Neural crest cell (in vitro differentiated cells): ENCODE results near the gene CHKA. TPM values are rescaled to one million over a fixed set of nuclear protein-coding genes. Genes with fewer than 3 reads are reported as not detected.

Source experiments
- DNase-seq: peaks from one replicate; pipeline ENCODE4 v3.0.0; 2021; ENCODE audit warnings: low read depth, mixed read lengths, low spot score
- H3K27ac Mint-ChIP-seq: one replicate; pipeline ENCODE4 v1.8.0; 2021; ENCODE audit warnings: mild to moderate bottlenecking, mixed read lengths; ENCODE audit not compliant: unreplicated experiment
- H3K27me3 Mint-ChIP-seq: 2 replicates; pipeline ENCODE4 v1.8.0; 2021; ENCODE audit warnings: low read depth, mild to moderate bottlenecking, mixed read lengths
- H3K36me3 Mint-ChIP-seq: 2 replicates; pipeline ENCODE4 v1.8.0; 2021; ENCODE audit warnings: low read depth, mild to moderate bottlenecking, mixed read lengths
- H3K4me1 Mint-ChIP-seq: 2 replicates; pipeline ENCODE4 v1.8.0; 2021; ENCODE audit warnings: mixed read lengths
- H3K4me3 Mint-ChIP-seq: one replicate; pipeline ENCODE4 v1.8.0; 2021; ENCODE audit warnings: mild to moderate bottlenecking, mixed read lengths
- H3K9me3 Mint-ChIP-seq: 2 replicates; pipeline ENCODE4 v1.8.0; 2021; ENCODE audit warnings: mixed read lengths
- total RNA-seq: library from RNA; stranded (reverse); gene quantifications from 2 replicates; pipeline ENCODE4 v1.2.1, GENCODE V29; 2021
- TF ChIP-seq, protein P1 (sequence below): fragments of 200-600 bp; sonication (generic); conservative IDR thresholded peaks from 2 replicates; pipeline ENCODE4 v1.5.0; 2021; ENCODE audit warnings: antibody characterized with exemption, mild to moderate bottlenecking

The CHKA gene
- total RNA-seq, 1 donor from 2014 or later: 44.2 TPM

DNA sequence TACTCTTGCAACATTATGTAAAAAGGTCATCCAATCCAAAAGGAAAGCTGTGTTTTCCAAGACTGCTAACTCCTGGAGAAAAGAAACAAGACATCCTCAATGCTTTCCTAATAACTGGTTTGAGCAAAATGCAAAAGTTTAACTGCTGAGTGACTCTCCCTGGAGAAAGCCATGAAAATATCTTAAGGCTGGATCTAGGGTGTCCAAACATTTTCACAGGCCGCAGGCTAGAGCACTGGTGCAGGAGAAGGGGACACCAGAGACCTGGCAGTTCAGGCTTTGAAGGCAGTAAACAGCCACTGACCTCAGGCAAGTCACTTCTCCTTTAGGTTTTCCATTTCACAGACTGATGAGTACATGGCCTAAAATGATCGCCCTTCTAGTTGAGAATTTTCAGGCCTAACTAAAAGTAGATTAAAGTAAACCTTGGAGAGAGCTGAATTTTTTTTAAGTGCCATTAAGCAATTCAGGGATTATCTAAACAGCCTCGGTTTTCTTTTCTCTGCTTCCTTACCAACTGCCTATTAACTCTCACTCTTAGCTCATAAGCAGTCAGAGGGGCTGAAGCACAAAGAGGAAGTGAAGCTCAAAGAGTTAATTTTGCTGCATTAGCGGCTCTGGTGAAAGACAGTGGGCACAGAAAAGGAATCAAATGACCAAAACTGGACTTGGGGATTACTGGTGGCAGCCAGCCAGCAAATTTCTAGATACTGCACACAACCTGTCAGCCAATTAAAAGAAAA is 2.3 kb downstream of the CHKA start:
- TF ChIP-seq, protein P1, sequence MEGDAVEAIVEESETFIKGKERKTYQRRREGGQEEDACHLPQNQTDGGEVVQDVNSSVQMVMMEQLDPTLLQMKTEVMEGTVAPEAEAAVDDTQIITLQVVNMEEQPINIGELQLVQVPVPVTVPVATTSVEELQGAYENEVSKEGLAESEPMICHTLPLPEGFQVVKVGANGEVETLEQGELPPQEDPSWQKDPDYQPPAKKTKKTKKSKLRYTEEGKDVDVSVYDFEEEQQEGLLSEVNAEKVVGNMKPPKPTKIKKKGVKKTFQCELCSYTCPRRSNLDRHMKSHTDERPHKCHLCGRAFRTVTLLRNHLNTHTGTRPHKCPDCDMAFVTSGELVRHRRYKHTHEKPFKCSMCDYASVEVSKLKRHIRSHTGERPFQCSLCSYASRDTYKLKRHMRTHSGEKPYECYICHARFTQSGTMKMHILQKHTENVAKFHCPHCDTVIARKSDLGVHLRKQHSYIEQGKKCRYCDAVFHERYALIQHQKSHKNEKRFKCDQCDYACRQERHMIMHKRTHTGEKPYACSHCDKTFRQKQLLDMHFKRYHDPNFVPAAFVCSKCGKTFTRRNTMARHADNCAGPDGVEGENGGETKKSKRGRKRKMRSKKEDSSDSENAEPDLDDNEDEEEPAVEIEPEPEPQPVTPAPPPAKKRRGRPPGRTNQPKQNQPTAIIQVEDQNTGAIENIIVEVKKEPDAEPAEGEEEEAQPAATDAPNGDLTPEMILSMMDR: no peak

GRCh38 chr11:68117853-68118470 is 3.2 kb downstream of the CHKA start:
- no peaks in the 10 kb centered on the region for H3K9me3 Mint-ChIP-seq
- TF ChIP-seq, protein P1: no peak
- no peaks in the 10 kb centered on the region for H3K27me3 Mint-ChIP-seq
- DNase-seq: no peak
- peak overlapping the region; percentile 50 for H3K27ac Mint-ChIP-seq
- H3K36me3 Mint-ChIP-seq: no peaks in the 10 kb centered on the region
- peaks cover 41% of the 10 kb centered on the region for H3K4me1 Mint-ChIP-seq
- peak overlapping the region; percentile 90 for H3K4me3 Mint-ChIP-seq

More for the DNA sequence above, 2.3 kb downstream of the CHKA start:
- Mint-ChIP-seq H3K36me3 (no peaks in the 10 kb centered on the region), H3K27ac (no peak overlapping the region), H3K4me1 (peaks cover 45% of the 10 kb centered on the region), H3K9me3 (no peaks in the 10 kb centered on the region), H3K4me3 (peak overlapping the region; percentile 90), H3K27me3 (no peaks in the 10 kb centered on the region)
- DNase-seq: no peak

- Mint-ChIP-seq H3K27ac (no peak overlapping the region), H3K4me3 (peak overlapping the region; percentile 56), H3K9me3 (no peaks in the 10 kb centered on the region), H3K36me3 (no peaks in the 10 kb centered on the region), H3K27me3 (no peaks in the 10 kb centered on the region), H3K4me1 (peaks cover 37% of the 10 kb centered on the region)
- no peak for DNase-seq
- TF ChIP-seq, protein P1: no peak
Measured at GRCh38 chr11:68116974-68117373, 4.2 kb downstream of the CHKA start.

- no peak for DNase-seq
- H3K9me3 Mint-ChIP-seq: no peaks in the 10 kb centered on the region
- H3K27ac Mint-ChIP-seq: no peak overlapping the region
- H3K27me3 Mint-ChIP-seq: no peaks in the 10 kb centered on the region
- H3K4me3 Mint-ChIP-seq: peak overlapping the region; percentile 56
- TF ChIP-seq, protein P1: no peak
- no peaks in the 10 kb centered on the region for H3K36me3 Mint-ChIP-seq
- peaks cover 33% of the 10 kb centered on the region for H3K4me1 Mint-ChIP-seq
Measured at GRCh38 chr11:68116126-68116525, 5.1 kb downstream of the CHKA start.

- no peaks in the 10 kb centered on the region for H3K9me3 Mint-ChIP-seq
- no peak overlapping the region for H3K27ac Mint-ChIP-seq
- TF ChIP-seq, protein P1: no peak
- no peaks in the 10 kb centered on the region for H3K27me3 Mint-ChIP-seq
- H3K36me3 Mint-ChIP-seq: no peaks in the 10 kb centered on the region
- H3K4me1 Mint-ChIP-seq: peaks cover 32% of the 10 kb centered on the region
- DNase-seq: no peak
- no peak overlapping the region for H3K4me3 Mint-ChIP-seq
Measured at GRCh38 chr11:68115285-68115684, 5.9 kb downstream of the CHKA start.
